MM.1S (cell line): ENCODE measurements around the gene GPR155.
"Not testable (repeated sequence)": the region's sequence is repeated elsewhere in the genome, so short reads cannot be mapped to it uniquely, and the experiment has no call there.

ENCODE experiments used
- CTCF ChIP-seq: fragments of 300-600 bp; sonication (generic); IDR thresholded peaks from 2 replicates; pipeline ENCODE4 v1.5.1; 2016; ENCODE audit warnings: antibody characterized with exemption, low read length, mixed read lengths
- EZH2 ChIP-seq: fragments of 300-600 bp; sonication (generic); optimal IDR thresholded peaks from 2 replicates; pipeline ENCODE3; 2017; ENCODE audit warnings: low read depth, mild to moderate bottlenecking, antibody characterized with exemption, low read length, mixed read lengths
- EZH2phosphoT487 ChIP-seq: fragments of 300-600 bp; sonication (generic); IDR thresholded peaks from 2 replicates; pipeline ENCODE4 v1.6.1; 2018; ENCODE audit warnings: antibody characterized with exemption, low read length

GRCh38 chr2:174390303-174390702 lies 96.5 kb downstream of the GPR155 start:
- TF ChIP-seq CTCF, EZH2, EZH2phosphoT487: not testable (repeated sequence)
